Tibial nerve (tissue), 4 donors: ENCODE data around the gene ZNF521. TPM values are rescaled to one million over a fixed set of nuclear protein-coding genes. Genes with fewer than 3 reads are reported as not detected.

Experiments used
- DNase-seq, 2 donors: peaks; one replicate each; pipeline ENCODE4 v3.0.0-alpha.2; 2019; ENCODE audit warnings: low spot score in 2 of 2
- H3K27ac ChIP-seq, 4 donors: fragments of 200-600 bp; sonication (generic) in 3 of 4; one replicate each; pipeline ENCODE4 v1.5.1; 2017 to 2019; ENCODE audit warnings: mild to moderate bottlenecking in 1 of 4
- H3K27me3 ChIP-seq, 2 donors: fragments of 200-600 bp; sonication (generic) in 1 of 2; one replicate each; pipeline versions ENCODE4 v1.5.1 to v1.6.0; 2017 to 2019
- H3K36me3 ChIP-seq, 3 donors: fragments of 200-600 bp; sonication (generic); one replicate each; pipeline ENCODE4 v1.5.1; 2018 to 2019
- H3K4me1 ChIP-seq, 4 donors: fragments of 200-600 bp; sonication (generic) in 3 of 4; one replicate each; pipeline ENCODE4 v1.5.1; 2017 to 2019
- H3K4me3 ChIP-seq, 4 donors: fragments of 200-600 bp; sonication (generic) in 3 of 4; one replicate each; pipeline ENCODE4 v1.5.1; 2017 to 2019; ENCODE audit warnings: mild to moderate bottlenecking in 1 of 4, moderate library complexity in 1 of 4
- H3K9me3 ChIP-seq, 4 donors: fragments of 200-600 bp; sonication (generic) in 3 of 4; one replicate each; pipeline ENCODE4 v1.5.1; 2017 to 2019
- EP300 ChIP-seq, 2 donors: sonication (generic); formaldehyde crosslinking; IDR thresholded peaks; one replicate each; pipeline ENCODE4 v1.6.1; 2017; ENCODE audit warnings: antibody characterized with exemption in 2 of 2, mild to moderate bottlenecking in 1 of 2
- POLR2A ChIP-seq, 2 donors: fragments of 450-650 bp; IDR thresholded peaks; one replicate each; pipeline ENCODE4 v1.6.1; 2017; ENCODE audit warnings: antibody characterized with exemption in 2 of 2, mild to moderate bottlenecking in 2 of 2, moderate library complexity in 2 of 2
- WGBS, 2 donors: methylation state at CpG; one replicate each; pipeline ENCODE4 v1.1.5; 2018; 5-methylcytosine and 5-hydroxymethylcytosine counted together
- total RNA-seq, 4 donors: library from RNA; depleted of rRNA; stranded (reverse); fragments of >200 nt; gene quantifications; one replicate each; pipeline ENCODE4 v1.1.0, GENCODE V29; 2016
- TF ChIP-seq, protein P1 (sequence below), 5 experiments: fragments of 200-600 bp in 3 of 5; fragments of 450-650 bp in 2 of 5; sonication (generic) in 3 of 5; IDR thresholded peaks; one replicate each; pipeline ENCODE4 v1.5.1; 2016 to 2019; ENCODE audit warnings: antibody characterized with exemption in 5 of 5, mild to moderate bottlenecking in 3 of 5, moderate library complexity in 2 of 5

Gene ZNF521
- total RNA-seq, 4 donors from 2014 or later: 32.7 to 66.3 (median 43.4) TPM

DNA sequence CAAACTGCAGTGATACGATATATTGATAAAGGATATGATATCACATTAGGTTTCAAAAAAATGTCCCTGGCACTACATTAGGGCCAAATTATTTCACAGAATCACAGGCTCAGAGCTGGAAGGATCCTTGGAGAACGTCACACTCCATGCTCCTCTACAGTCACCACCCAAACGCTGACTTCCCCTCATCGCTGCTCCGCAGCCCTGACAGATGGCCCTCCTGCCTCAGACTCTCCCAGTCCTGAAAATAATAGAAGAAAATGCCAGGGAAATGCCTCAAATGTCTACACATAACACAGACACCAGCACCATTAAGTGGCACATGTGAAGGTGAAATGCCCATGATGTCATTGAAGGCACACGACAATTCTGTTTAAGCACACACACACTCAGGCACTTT is 72.0 kb downstream of the ZNF521 start:
- 90 to 92% methylated on average over 6 of the region's 6 CpGs for WGBS, 2 donors
- no peaks in the 10 kb centered on the region for H3K27me3 ChIP-seq
- no peaks in the 10 kb centered on the region for H3K36me3 ChIP-seq
- TF ChIP-seq EP300 (IDR thresholded peaks at IDR 0.05) (no peak), POLR2A (IDR thresholded peaks at IDR 0.05) (no peak)
- TF ChIP-seq, protein P1, sequence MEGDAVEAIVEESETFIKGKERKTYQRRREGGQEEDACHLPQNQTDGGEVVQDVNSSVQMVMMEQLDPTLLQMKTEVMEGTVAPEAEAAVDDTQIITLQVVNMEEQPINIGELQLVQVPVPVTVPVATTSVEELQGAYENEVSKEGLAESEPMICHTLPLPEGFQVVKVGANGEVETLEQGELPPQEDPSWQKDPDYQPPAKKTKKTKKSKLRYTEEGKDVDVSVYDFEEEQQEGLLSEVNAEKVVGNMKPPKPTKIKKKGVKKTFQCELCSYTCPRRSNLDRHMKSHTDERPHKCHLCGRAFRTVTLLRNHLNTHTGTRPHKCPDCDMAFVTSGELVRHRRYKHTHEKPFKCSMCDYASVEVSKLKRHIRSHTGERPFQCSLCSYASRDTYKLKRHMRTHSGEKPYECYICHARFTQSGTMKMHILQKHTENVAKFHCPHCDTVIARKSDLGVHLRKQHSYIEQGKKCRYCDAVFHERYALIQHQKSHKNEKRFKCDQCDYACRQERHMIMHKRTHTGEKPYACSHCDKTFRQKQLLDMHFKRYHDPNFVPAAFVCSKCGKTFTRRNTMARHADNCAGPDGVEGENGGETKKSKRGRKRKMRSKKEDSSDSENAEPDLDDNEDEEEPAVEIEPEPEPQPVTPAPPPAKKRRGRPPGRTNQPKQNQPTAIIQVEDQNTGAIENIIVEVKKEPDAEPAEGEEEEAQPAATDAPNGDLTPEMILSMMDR (IDR thresholded peaks at IDR 0.05): no peak
- no peak for DNase-seq
- peaks cover 0 to 46% (median 0%) of the 10 kb centered on the region in 4 donors for H3K4me1 ChIP-seq
- no peak overlapping the region for H3K4me3 ChIP-seq
- H3K27ac ChIP-seq: no peak overlapping the region
- no peaks in the 10 kb centered on the region for H3K9me3 ChIP-seq

DNA sequence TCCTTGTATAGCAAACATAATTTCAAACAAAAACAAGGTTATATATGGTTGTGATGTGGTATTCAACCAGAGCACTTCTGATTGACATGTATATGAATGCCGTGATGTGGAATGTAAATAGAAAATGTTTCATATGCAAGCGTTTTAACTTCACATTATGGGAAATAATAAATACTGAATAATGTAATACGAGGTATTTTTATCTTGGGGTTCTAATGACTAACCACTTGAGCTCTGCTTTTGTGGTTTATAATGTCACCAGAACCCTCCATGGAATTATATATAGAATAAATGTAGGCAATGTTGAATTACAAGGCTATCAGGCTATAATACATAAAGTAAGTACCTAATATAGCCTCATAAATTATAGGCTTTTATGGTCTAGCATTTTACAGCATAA is 72.4 kb downstream of the ZNF521 start:
- TF ChIP-seq EP300 (IDR thresholded peaks at IDR 0.05) (no peak), POLR2A (IDR thresholded peaks at IDR 0.05) (no peak)
- TF ChIP-seq, protein P1 (IDR thresholded peaks at IDR 0.05): no peak
- Histone ChIP-seq H3K4me3 (no peak overlapping the region), H3K9me3 (no peaks in the 10 kb centered on the region), H3K27ac (no peak overlapping the region), H3K36me3 (no peaks in the 10 kb centered on the region), H3K27me3 (no peaks in the 10 kb centered on the region), H3K4me1 (peaks cover 0 to 42% (median 0%) of the 10 kb centered on the region in 4 donors)
- no peak for DNase-seq
- 63 to 72% methylated on average over 3 of the region's 3 CpGs for WGBS, 2 donors

DNA sequence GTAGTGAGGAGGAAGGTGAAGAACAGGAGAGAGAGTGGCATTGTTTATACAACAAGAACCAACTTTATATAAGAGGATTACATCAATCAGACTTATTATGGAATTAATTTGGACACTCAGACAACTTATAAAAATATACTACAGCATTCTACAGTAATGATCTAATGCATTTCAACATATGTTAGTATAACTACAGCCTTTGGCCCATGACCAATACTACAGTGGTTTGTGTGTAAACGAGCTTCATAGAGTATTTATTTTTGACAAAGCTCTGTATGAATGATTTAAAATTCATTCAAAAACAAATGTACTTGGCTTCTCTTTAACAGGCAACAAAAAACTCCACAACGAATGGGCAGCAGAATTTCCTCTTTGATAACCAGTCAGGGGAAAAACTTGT is 72.8 kb downstream of the ZNF521 start:
- Histone ChIP-seq H3K9me3 (no peaks in the 10 kb centered on the region), H3K27ac (peak overlapping the region in 1 of 4 donors; percentile 14), H3K4me3 (no peak overlapping the region), H3K4me1 (peaks cover 0 to 38% (median 0%) of the 10 kb centered on the region in 4 donors), H3K27me3 (no peaks in the 10 kb centered on the region), H3K36me3 (no peaks in the 10 kb centered on the region)
- WGBS, 2 donors: 29 to 30% methylated on average over 2 of the region's 2 CpGs
- TF ChIP-seq POLR2A (IDR thresholded peaks at IDR 0.05): no peak
- DNase-seq: no peak

DNA sequence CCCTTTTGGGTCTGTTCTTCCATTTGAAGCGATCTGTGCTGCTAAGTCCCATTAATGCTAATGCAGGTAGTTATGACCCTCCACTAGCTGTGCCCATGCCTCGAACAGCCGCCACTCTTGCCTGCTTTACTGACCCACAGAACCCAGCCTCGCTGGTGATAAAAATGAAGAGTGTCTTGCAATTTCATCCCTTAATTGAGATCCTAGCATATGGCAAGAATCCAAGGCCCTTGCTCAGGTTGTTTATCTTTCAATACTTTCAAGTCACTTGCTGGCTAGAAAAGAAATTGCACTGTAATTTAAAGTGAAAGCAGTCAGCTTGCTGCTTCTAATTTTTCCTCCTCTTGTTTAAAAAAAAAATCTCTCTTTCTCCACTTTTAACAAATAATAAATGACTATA is 73.6 kb downstream of the ZNF521 start:
- Histone ChIP-seq H3K27ac (peak overlapping the region in 1 of 4 donors; percentile 14), H3K27me3 (no peaks in the 10 kb centered on the region), H3K4me3 (no peak overlapping the region), H3K9me3 (no peaks in the 10 kb centered on the region), H3K36me3 (no peaks in the 10 kb centered on the region), H3K4me1 (peaks cover 0 to 34% (median 0%) of the 10 kb centered on the region in 4 donors)
- TF ChIP-seq POLR2A (IDR thresholded peaks at IDR 0.05) (no peak), EP300 (IDR thresholded peaks at IDR 0.05) (no peak)
- TF ChIP-seq, protein P1 (IDR thresholded peaks at IDR 0.05): no peak
- 74 to 81% methylated on average over 4 of the region's 4 CpGs for WGBS, 2 donors
- DNase-seq: no peak

DNA sequence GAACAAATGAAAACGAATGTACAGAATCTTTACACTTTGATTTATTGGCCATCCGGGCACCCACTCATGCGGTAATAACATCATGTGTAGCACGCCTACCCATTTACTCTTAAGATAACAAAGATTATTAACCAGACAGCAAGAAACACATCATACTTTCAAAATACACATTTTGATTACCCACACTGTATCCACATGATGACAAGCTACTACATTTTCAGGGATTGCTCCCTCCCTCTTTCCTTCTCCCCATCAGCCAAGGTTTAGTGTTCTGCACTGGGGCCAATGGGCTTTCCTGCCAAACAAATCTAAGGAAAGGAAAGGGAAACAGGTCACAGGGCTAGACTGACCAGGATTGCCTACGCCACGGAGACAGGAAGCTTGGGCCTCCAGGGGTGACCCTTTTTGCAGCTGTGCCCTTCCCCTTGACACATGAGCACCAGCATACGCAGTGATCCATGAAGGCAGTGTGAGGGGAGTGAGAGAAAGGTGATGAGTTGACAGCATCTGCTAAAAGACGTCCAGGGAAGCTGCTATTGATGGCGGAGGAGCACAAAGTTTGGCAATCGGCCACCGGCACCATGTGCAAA is 76.5 kb downstream of the ZNF521 start:
- no peak overlapping the region for H3K4me3 ChIP-seq
- H3K4me1 ChIP-seq: peaks cover 0 to 20% (median 0%) of the 10 kb centered on the region in 4 donors
- 70 to 75% methylated on average over 11 of the region's 11 CpGs for WGBS, 2 donors
- no peaks in the 10 kb centered on the region for H3K9me3 ChIP-seq
- no peaks in the 10 kb centered on the region for H3K27me3 ChIP-seq
- no peak overlapping the region for H3K27ac ChIP-seq
- DNase-seq: no peak
- TF ChIP-seq EP300 (IDR thresholded peaks at IDR 0.05) (no peak), POLR2A (IDR thresholded peaks at IDR 0.05) (no peak)
- TF ChIP-seq, protein P1 (IDR thresholded peaks at IDR 0.05): no peak
- H3K36me3 ChIP-seq: no peaks in the 10 kb centered on the region
